Activated CD8-positive, alpha-beta memory T cell treated with anti-CD3 and anti-CD28 coated beads, Interleukin-2, amount 50 U/mL, for 1 hour (primary cell): Measurements from ENCODE around the gene C1QTNF12.
A peak's percentile ranks its signal among the peaks of the same experiment; 100 is the strongest.

Experiments used
- DNase-seq: peaks from one replicate; pipeline ENCODE4 v3.0.0-alpha.2; 2020; ENCODE audit errors: extremely low read depth

C1QTNF12 gene

GRCh38 chr1:1240822-1241587, 5.5 kb downstream of the C1QTNF12 start:
- DNase-seq: no peak

DNA sequence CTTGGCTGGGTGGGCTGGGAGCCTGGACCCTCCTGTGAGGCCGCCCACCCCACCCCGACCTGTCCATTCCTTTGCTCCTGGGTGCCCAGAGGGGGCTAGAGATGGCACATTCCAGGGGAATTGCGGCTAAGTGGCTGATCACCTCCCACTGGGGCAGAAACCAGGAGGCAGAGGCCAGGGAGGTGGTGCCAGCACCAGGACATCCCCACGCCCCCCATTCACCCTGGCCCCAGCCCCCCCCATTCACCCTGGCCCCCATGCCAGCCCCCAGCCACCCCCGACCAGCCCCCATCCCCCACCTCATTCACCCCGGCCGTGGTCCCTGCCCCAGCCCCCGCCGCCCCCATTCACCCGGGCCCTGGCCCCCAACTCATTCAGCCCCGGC, 6.2 kb downstream of the C1QTNF12 start:
- no peak for DNase-seq

- DNase-seq: no peak
Measured at GRCh38 chr1:1239614-1240347, 6.7 kb downstream of the C1QTNF12 start.

- DNase-seq: no peak
Measured at GRCh38 chr1:1239227-1239613, 7.3 kb downstream of the C1QTNF12 start.

DNA sequence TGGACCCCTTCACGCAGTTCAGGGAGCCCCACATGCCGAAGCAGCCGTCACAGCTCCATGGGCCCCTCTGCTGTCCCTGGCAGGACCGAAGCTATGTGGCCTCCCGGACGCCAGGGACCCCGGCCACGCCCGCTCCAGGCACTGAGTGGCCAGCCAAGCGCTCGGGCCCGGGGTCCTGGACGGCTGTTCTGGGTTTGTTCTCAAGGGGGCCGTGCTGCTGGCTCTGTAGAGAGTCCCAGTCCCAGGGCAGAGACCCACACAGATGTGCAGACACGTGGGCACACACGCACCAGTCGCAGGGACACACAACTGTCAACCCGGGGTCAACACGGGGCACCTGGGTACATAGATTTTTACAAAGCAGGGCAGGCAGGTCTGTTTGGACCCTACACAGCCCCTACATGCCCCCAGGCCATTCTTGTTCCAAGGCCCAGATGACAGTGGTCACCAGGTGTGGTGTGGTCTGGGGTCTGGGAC, 7.8 kb downstream of the C1QTNF12 start:
- DNase-seq: no peak

- DNase-seq: no peak
Measured at GRCh38 chr1:1237874-1238701, 8.4 kb downstream of the C1QTNF12 start.

- DNase-seq: no peak
Measured at GRCh38 chr1:1236945-1237873, 9.3 kb downstream of the C1QTNF12 start.

DNA sequence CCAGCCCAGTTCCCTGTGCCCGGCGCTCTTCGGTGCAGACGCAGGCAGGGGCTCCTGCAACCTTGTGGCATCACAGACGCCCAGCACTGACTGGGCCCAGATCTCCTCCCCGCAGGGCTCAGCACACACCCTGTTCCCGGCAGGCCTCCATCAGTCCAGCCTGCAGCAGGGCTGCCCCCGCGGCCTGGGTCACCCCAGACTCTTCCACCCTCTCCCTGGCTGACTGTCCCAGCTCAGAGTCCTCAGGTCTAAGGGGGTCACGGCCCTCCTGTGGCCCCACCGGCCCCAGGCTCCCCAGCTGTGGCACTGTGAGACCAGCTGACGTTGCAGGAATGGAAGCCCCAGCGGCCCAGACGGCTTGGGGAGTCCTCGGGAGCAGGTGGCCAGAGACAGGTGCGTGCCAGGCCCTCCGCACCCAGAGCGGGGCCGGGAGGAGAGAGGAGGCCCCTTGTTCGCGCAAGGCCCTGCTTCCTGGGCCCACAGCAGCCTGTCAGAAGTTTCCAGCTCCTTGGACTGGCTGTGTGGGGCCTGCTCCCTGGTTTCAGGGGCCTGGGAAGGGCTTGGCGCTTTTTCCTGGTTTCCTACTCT, 10.3 kb downstream of the C1QTNF12 start:
- no peak for DNase-seq

DNA sequence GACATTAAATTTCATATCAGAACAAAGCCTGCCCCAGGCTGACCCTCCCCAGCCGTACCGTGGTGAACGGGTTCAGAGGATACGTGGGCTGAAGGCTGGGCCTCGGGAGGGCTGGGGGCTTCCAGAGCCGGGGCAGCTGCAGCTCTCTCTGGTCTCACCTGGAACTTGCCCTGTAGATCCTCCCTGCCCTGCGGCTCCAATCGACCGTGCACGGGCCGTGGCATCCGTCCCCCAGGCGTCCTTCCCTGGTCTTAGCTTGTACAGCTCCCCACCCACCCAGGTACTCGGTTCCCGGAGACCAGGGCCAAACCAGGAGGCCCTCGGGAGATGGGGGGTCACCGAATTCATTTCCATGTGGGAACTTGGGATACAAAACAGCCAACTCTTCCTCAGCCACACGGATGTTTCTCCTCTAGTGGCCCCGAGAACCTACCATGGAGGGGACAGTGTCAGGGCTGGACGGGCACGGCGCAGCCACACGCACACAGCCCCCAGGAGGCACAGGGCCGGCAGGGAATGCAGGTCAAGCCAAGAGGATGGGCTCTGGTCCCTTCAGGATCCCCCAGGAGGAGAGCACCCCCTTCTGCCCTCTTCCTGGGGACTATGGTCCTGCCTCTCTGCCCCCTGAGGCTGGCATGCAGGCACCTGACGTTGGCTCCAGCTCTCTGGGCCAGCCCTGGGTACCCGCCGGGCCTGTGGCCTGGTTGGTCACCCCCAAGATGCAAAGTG, 11.3 kb downstream of the C1QTNF12 start:
- DNase-seq: no peak

DNA sequence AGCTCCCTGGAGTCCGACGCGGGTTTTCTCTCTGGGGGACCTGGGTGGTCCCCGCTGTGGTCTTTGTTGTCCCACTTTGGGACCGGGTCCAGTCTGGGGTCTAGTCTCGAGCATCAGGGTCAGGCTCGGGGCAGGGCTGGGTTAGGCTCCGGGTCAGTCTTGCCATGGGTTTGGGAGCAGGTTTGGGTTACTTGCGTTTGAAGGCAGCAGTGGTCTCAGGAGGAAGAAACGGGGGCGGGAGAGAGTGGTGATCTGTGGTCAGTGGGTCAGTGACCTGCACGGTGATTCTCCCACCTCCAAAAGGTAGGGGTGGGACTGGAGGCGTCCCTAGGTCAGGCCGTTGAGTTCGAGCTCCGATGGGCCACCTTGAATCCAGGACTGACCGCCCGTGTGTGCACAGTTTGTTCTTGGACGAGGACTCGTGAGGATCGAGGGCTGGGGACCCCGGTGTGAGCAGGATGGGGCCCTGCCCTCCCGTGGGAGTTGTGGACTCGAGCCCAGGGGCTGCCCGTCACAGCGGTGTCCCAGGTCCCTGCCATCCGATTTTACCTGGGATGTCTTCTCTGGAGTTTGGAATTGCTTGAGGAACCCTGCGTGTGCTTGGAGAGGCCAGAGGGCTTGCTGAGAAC, 12.2 kb downstream of the C1QTNF12 start:
- no peak for DNase-seq

DNA sequence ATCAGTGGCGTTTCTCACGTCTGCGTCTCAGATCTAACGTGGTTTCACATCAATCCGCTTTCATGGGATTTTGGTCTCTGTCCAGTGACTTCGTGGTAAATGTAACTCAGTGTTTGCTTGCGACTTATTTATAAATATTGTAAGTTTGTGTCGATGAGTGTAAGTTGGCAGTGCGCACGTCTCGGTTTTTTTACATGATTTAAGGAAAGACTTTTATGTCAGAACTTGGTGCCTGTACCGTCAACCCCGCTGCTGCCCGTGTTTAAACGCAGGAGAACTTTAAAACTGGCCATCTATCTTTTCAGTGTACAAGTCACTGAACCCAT, 13.0 kb downstream of the C1QTNF12 start:
- no peak for DNase-seq

GRCh38 chr1:1232796-1233566, 13.5 kb downstream of the C1QTNF12 start:
- DNase-seq: no peak

DNA sequence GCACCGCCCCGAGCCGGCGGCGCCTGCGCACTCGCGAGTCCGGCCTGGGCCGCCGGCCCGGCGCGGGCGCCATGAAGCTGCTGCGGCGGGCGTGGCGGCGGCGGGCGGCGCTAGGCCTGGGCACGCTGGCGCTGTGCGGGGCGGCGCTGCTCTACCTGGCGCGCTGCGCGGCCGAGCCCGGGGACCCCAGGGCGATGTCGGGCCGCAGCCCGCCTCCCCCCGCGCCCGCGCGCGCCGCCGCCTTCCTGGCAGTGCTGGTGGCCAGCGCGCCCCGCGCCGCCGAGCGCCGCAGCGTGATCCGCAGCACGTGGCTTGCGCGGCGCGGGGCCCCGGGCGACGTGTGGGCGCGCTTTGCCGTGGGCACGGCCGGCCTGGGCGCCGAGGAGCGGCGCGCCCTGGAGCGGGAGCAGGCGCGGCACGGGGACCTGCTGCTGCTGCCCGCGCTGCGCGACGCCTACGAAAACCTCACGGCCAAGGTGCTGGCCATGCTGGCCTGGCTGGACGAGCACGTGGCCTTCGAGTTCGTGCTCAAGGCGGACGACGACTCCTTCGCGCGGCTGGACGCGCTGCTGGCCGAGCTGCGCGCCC, 14.2 kb downstream of the C1QTNF12 start, which contains the start of gene B3GALT6:
Gene B3GALT6 (plus strand): TSS at position 30 of the 588 bp plus-strand sequence. CDS start 42 bp downstream, at position 72.
- no peak for DNase-seq

DNA sequence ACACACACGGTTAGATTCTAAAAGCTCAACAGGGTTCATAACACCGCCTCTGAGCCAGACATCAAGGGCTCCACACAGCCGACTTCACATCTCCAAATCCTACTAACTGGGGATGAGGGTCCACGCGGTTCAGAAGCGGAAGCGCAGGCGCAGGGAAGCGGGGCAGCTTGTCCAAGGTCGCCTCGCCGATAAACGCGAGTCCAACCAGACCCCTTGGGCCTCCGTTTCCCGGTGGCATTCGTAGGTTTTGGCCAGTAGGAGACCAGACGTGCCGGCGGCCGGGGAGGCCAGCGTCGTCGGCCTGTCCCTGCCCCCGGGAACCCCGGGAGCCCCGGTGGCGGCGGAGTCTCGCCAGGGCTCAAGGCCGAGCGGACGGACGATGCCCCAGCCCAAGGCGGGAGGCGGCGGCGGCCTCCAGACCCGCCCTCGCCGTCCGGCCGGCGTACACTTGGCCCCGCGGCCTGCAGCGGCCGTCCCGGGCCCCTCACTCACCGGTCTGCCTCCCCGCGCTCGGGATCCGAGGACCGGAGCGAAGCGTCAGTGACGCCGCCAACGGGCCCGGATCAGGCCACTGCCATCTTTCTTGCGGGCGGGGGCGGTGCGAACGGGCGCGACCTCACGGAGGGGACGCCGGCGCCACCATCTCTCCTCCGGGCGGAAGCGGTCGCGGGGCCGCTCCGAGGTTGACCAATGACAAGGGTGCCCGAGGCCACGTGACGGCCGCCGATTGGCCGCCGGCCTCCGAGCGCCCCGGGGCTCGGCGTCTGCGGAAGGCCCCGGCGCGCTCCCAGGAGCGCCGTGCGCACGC, 14.9 kb downstream of the C1QTNF12 start, which contains the start of gene SDF4:
Gene SDF4 (minus strand): TSS at position 602 of the 808 bp plus-strand sequence. CDS start 3,229 bp downstream, outside the sequence.
- DNase-seq: peak; percentile 89

DNA sequence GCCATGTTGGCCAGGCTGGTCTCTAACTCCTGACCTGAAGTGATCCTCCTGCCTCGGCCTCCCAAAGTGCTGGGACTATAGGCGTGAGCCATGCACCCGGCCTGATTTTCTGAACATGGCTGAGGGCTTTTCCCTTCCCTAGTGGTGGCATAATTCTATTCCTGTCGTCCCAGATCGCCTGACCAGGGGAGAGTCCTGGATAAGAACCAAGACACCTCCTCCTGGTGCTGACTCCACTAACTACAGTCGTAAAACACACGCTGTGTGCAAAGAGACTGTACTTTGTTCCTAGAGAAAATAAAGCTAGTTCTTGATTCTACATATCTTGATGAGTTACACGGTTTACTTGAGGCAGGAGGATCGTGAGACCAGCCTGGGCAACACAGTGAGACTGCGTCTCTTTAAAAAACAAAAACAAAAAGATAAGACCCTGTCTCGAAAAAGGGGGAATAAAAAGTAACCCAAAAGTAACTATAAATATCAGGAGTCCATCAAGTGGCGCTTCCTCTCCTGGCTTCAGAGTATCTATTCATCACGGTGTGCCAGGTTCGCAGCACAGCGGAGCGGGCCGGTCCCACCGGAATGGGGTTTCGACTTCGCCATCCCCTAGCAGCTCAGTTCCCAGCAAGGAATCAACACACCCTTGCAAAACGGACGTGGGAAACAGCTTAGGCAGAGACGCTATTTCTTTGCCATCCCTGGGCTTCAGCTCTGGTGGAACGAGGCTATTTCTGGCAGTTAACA, 15.7 kb downstream of the C1QTNF12 start:
- no peak for DNase-seq

DNA sequence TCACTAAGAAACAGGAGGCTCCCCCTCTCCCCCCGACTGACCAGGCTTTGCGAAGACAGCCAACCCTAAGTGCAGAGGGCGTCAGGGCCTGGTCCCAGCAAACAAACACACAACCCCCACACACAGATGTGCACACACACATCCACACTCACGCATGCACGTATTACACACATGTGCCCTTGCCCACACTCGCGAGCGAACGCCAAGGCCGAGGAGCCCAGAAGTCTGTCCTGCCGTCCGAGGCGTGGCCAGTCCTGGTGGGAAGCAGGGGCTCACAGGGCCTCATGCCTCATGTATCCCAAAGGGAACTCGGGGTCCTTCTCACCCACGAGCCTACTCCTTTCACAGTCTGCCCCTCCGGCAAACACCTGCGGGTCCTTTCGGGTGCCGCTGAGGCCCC, 16.8 kb downstream of the C1QTNF12 start:
- no peak for DNase-seq
